Right kidney (tissue), 1 donor: ENCODE data around the gene NOS1.

ENCODE experiments used
- DNase-seq: peaks from one replicate; pipeline ENCODE4 v3.0.0-alpha.2; 2016

Gene NOS1

DNA sequence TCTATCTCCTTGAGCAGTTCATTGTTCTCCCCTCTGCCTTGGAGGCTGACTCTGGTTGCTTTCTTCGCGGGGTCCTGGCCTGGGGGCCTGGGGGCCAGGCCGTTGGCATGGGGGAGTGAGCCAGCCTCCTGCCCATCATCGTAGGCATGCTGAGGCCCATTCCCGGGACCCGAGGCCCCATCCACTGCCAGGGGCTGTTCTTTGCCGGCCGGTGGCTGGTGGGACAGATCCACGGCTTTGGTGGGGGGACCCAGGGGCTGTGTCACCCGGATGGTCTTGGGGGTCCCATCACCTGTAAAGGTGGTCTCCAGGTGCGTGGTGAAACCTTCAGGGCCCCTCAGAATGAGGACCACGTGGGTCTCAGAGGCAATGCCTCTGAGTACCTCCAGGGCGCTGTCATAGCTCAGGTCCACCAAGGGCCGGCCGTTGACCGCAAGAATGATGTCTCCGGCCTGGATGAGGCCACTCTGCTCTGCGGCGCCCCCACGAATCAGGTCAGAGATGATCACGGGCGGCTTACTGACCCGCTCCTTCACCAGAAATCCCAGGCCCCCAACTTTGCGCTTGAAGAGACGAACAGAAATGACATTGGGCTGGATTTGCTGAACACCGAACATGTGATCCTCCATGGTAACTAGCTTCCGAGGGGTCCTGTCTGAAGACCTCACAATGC is 30.8 kb downstream of the NOS1 start:
- no peak for DNase-seq

DNA sequence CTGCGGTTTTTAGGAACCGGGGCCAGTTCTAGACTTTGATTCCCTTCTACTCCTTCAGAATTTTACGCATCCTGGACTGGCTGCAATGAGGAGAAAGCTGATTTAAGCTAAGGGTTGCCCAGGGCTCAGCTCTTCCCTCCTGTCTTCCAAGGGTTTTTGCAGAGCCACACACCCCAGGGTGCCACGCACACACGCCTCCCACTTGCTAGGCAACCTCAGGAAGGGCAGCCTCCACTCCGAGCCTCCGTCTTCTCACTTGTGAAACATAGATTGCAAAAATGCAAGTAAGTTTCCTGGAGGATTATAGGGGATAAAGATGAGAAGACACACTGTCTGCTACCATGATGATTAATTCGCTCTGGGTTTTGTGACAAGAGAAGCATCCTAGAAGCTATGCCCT is 31.7 kb downstream of the NOS1 start:
- no peak for DNase-seq

DNA sequence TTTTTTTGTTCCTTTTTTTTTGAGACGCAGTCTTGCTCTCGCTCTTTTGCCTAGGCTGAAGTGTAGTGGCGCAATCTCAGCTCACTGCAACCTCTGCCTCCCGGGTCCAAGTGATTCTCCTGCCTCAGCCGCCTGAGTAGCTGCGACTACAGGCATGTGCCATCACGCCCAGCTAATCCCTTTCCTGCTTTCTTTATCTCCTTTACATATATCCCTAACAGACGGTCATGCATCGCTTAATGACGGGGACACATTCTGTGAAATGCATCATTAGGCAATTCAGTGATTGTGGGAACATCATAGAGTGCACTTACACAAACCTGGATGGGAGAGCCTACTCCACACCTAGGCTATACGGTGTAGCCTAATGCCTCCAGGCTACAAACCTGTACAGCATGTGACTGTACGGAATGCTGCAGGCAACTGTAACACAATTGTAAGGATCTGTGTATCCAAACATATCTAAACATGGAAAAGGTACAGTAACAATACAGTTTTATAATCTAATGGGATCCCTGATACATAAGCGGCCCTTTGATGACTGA is 32.8 kb downstream of the NOS1 start:
- DNase-seq: no peak

DNA sequence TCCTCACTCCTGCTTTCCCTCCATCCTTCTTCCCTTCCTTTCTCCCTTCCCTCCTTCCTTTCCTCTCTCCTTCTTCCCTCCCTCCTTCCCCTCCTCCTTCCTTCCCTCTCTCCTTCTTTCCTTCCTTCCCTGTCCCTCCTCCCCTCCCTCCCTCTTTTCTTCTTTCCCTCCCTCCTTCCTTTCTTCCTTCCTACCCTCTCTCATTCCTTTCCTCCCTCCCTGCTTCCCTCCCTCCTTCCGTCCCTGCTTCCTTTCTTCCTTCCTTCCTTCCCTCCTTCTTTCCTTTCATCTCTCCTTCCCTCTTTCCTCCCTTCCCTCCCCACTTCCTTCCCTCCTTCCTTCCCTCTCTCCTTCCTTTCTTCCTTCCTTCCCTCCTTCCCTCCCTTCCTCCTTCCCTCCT is 39.0 kb downstream of the NOS1 start:
- DNase-seq: no peak

DNA sequence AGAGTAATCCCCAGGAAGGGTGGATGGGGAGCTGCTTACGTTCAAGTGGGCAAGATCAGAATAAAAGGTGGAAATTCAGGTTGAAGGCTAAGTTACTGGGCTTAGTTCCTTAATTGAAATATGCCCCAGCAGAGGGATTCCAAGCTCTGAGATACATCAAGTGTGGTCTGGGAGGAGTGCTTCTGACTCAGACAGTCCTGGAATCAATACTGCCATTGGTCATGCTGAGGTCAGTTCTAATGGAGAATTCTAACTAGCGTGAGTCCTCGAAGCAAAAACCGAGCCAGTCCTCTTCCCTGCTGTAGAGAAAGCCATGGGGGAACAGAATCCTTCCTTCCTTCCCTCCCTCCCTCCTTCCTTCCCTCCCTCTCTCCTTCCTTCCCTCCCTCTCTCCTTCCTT is 39.9 kb downstream of the NOS1 start:
- DNase-seq: no peak

DNA sequence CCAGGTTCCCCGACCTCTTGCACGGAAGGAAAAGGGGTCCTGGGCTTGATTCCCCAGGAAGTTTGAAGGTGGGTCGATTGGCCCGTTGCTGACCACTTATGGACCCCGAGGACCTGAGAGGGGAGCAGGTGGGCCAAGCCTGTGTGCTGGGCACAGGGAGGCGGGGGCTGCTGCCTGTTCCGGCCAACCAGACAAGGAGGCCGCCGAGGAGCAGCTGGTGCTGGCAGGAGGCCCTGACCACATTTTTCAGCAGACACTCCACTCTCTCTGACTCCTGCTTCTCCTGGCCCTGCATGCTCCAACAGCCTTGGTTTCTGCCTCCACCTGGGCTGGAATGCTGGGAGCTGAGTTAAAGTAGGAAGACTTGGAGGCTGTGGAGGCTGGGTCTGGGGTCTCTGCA is 42.8 kb downstream of the NOS1 start:
- no peak for DNase-seq

DNA sequence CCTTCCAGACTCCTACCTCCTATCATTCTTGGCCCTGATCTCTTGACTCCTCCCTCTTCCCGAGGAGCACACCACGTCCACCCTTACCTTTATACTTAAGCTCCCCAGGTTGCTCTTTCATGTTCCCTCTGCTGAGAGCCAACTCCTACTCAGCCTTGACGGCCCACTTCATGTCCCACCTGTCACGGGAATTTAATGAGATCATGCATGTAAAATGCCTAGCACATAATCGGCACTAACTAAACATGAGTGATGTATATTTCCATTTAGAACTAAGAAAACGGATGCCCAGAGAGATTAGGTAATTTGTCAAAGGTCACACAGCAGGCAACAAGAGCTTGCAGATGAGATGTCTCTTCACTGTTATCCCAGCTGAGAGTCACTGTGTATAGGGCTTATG is 45.1 kb downstream of the NOS1 start:
- DNase-seq: no peak

DNA sequence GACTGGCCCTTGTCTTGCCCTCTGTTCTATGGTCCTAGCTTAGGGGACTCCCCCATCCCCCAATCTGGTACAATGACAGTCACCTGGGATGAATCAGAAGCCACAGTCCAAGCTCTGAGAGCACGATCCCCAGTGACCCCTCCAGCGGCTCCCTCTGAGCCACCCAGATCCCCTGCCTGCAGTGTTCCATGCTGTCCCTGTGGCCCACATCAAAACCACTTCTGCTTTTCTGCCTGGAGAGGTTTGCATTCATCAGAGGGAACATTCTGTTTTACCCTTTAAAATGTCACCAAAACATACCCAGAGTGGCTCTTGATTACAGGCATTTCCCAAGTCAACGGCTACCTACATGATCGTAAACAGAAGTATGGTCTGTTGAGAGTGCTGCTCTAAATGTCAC is 47.5 kb downstream of the NOS1 start:
- no peak for DNase-seq

DNA sequence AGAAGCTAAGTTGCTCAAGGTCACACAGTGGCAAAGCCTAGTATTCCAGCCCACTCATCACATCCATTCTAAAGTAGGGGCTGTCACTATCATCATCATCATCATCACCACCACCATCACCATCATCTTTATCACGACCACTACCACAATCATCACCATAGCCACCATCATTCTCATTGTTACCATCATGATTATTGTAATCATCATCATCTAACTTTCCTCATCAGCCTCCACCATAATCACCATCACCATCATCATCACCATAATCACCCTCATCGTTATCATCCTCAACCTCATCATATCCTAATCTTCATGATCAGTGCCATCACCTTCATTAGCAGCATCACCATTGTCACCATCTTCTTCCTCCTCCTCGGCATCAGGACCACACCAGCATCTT is 48.7 kb downstream of the NOS1 start:
- DNase-seq: no peak

DNA sequence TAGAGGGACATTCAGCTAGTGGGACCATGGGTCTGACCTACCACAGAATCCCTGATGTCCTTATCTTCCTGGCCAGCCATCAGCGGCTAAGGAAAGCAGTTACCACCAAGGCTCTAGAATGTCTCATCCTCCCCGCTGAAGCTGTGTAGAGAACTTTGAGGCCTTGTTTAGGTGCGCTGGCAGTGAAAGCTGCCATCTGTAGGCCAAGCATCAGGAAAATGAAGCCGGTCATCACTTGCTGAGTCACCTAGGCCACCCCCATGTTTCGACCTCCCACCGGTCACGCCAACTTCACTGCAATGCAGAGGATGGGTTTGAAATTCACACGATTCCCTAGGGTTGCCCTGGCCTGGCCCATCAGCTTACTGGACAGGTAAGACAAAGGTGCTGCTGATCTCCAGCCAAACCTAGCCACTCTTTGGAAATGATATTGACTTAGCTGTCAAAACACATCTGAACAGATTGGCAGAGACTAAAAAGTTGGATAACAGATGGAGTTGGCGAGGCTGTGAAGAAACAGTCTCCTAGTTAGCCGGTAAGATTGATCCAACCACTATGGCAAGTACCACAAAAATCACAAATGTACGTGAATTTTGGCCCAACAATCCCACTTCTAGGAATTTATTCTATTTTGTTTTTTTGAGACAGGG is 52.0 kb downstream of the NOS1 start:
- DNase-seq: no peak

DNA sequence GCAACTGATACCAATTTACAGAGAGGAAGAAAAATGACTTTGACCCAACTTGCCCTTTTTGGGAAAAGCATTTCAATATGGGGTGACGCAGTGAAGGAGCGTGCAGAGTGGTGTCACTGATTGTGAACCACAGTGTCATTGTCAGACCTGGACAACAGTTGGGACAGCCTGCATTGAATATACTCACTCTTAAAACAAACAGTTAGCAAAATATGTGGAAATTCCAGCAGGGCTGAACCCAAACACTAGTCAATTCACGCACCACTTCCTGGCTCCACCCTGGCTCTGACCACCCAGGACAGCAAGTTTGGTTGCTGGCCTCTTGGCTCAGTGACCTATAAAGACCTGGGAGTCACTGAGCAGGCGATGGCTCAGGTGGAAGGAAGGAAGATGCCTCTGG is 61.3 kb downstream of the NOS1 start:
- no peak for DNase-seq

DNA sequence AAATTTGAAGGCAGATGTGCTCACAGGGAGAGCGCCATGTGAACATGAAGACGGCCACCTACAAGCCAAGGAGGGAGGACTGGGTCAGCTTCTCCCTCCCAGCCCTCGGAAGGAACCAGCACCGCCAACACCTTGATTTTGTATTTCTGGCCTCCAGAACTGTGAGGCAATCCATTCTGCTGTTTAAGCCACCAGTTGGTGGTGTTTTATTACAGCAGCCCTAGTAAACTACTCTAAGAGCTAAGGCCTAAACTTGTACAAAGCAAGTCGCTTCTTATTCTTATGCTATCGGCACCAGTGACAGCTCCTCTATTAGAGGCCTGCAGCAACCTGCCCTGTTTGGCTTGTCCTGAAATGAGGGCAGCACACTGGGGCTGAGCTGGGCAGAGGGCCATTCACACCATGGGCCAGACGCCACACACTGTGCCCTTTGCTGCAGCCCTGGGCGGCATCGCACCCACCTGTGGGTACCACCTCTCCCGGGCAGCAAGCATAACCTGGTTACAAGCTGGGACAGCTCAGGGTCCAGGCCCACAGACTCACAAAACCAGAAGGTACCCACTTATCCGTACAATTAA is 62.7 kb downstream of the NOS1 start:
- no peak for DNase-seq

DNA sequence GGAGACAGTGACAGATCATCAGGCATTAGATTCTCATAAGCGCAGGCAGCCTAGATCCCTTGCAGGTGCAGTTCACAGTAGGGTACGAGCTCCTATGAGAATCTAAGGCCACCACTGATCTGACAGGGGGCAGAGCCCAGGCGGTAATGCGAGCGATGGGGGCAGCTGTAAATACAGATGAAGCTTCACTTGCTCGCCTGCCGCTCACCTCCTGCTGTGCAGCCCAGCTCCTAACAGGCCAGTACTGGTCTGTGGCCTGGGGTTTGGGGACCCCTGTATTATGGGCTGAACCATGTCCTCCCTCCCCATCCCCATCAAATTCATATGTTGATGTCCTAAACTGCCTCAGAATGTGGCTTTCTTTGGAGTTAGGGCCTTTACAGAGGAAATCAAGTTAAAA is 63.2 kb downstream of the NOS1 start:
- DNase-seq: no peak

DNA sequence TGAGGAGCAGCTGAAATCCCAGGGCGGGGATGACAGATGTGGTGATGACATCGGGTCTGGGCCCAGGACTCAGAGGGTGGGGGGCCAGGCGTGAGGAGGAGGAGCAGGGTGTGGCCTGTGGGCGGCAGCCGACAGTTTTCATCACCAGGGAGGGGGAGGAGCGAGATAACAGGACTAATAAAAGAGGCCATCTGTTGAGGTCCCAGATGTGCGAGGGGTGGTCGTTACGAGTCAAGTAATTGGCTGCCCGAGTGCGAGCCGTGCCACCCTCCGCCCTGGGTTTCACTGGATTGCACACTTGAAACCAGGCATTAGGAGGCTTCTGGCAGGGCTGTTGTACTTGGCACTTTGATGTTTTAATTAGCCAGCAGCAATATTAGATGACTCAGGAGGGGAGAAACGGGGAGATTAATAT is 67.2 kb downstream of the NOS1 start:
- DNase-seq: no peak

DNA sequence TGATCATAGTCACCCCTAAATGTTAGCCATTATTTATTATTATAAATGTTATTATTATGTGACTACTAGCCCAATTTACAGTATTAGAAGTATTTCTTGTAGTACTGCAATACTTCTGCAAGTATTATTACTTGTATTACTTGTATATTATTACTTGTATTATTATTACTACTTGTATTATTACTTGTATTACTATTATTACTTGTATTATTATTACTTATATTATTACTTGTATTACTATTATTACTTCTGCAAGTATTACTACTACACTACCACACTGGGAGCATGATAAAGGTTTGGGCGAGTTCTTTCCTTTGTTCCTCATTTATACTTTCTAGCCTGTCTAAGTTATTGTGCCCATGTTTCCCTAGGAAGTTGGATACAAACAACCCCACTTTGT is 67.9 kb downstream of the NOS1 start:
- no peak for DNase-seq

DNA sequence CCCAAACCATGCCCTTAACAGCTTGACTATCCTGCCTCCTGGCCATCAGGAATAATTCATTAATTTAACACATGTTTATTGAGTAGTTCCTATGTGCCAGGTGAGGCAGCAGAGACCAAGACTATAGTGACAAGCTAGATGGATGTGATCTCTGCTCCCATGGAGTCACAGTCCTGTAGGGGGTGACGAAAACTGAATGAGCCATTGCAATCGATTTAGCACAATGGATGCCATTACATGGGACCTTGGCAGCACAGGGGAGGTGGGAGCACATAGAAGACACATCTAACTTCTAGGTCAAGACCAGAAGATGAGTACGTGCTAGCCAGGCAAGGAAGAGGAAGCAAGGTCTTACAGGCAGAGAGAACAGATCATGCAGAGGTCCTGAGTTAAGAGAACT is 68.7 kb downstream of the NOS1 start:
- no peak for DNase-seq

DNA sequence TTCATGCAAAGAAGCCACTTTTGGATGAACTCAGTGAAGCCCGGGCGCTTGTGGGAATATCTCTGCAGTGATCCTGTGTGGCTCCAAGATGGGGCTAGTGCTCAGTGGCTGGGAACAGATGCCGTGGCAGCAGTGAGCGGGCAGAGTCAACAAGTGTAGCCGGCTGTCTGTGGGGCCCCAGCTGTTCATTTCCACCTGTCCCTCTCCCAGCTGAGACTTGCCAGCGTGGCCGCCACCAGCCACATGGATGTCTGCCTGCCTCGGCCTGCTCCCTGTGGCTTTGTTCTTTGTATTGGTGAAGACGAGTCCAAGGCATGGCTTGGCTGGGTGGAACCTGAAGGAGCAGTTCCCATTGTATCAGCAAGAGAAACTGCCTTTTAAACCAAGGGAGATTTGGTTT is 77.3 kb downstream of the NOS1 start:
- no peak for DNase-seq

DNA sequence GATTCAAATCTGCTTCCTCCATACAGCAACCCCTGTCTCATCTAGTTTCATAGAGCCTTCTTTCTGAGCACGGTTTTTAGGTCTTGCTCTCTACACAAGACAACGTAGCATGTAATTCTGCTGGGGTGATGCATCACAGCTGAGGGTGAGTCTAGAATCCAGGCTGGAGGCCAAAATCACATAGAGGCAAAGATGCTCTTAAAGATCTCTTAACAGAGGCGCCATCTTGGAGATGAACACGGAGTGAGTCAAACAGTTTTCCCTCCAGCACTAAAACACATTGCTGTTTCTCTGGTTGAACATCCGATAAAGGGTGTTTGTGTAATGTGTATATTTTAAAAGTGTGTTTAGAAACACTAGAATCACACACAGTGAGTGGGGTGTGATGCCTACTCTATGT is 78.9 kb downstream of the NOS1 start:
- DNase-seq: no peak

DNA sequence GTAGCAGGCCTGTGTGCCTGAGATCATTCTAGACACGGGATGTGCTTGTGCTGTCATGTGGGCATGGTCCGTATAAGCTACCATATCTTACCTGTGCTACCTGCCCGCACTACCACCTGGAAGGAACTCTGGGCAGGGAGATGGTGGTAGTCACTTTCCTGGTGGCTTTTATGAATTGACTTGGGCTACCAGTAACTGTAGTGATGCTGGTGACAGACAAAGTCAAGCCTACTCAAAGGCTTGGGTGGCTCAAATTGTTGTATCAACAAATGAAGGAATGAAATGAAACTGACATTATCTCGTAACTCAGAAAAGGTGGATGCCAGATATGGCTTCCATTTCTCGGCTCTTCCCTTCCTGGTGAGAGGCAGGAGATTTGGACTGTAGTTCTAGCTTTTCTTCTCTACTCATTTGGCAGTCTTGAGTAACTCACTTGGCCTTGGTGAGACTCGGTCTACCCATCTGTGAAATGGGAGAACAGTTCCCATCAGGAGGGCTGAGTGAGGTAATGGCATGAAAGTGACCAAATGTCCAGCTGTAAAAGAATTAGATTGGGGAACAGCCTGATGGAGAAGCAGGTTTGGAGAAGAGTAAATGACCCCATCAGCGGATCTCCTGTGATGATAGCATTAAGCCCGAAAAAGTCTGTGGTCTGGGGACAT is 81.3 kb downstream of the NOS1 start:
- no peak for DNase-seq

DNA sequence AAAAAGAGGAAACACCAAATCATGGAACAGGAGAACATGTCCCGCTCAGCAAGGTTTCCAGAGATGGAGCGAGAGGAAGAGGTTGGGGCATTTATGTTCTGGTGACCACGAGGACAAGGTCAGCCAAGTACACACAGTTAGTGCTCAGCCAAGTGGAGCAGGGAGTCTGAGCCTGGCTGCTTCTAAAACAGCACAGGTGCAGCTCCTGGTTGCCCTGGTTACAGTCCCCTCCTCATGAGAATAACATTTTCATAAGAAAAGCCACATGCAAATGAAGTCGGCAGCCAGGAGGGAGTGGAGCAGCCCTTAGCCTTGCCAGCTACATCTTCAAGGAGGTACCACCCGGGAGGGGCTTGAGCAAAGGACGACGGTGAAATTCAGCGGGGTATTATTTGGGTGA is 81.8 kb downstream of the NOS1 start:
- DNase-seq: no peak

DNA sequence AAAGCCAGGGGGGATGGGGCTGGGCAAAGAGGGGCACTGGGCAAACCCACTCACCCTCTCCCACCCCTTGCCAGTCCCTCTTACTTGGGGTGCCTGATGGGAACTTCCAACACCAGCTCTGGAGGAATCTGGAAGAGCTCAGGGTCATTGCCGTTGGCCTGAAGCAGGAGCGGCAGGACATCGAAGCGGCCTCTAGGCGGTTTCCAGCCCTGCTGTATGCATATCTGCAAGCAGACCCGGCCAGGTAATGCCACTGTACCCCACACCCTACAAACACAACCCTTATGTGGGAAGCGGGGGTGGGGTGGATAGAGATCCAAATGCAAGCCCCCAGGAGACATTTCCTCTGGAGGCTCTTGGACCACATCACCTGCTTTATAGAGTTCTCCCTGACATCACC is 83.6 kb downstream of the NOS1 start:
- DNase-seq: no peak

DNA sequence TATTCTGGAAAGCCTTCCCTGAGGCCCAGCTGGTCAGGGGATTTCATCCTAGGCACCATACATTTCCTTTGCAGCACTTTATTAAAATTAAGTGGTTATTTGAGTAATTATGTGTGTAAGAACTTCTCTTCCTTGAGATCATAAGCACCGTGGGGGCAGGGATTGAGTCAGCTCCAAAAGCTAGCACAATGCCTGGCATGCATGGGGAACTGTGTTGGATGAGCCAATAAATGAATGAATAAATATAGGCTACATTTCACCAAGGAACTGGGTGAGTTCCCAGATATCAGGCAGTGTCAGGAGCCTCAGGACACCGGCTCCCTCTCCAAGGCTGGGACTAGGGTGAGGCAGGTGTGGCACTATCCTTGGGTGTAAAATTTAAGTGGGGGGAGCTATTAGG is 88.3 kb downstream of the NOS1 start:
- no peak for DNase-seq

DNA sequence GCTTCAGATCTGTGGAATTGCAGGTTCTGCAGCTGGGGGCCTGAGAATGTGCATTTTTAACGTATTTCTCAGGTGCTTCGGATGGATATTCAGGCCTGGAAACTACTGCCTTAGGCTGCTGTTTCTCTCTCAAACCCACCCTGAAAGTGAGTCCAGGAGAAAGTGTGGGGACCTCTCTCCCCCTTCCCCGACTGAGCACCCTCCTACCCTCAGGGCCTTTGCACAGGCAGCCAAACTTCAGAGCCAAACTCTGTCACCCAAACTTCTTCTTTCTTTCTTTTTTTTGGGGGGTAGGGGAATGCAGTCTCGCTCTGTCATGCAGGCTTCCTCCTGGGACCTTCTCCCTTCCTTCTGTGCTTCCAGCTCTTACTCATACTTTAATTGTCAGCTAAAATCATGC is 88.7 kb downstream of the NOS1 start:
- no peak for DNase-seq

DNA sequence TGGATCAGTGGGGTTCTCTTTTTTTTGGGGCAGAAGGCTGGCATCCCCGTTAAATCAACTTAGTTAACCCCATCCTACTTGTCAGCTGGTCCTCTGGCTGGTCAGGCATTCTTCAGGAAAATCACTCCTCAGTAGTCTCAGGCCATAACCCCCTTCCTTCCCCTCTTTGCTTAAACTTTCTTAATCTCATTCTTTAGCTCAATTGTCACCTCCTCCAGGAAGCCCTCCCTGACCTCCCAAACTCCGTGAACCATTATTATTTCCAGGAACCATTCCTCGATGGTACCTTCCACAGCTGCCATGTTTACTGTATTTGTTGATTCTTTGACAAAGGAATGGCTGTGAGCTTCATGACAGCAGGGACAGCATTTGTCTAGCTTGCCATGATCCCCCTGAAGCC is 98.7 kb downstream of the NOS1 start:
- no peak for DNase-seq
